B cell (primary cell): ENCODE data around the gene ESPL1. TPM values are rescaled to one million over a fixed set of nuclear protein-coding genes. Genes with fewer than 3 reads are reported as not detected.

Source experiments
- ATAC-seq: fragments of 200-7000 bp; cut with Tn5 transposase; one replicate; pipeline ENCODE4 v1.10.0; 2021; ENCODE audit warnings: low read depth, mild to moderate bottlenecking, moderate number of reproducible peaks, moderate library complexity
- CTCF ChIA-PET: fragments of 350-600 bp; sonication (Branson Sonifier 250); formaldehyde crosslinking; loops from one replicate; lab custom pipeline; 2021; ENCODE audit warnings: antibody characterized with exemption, inconsistent platforms; lab: Charles Lee
- POLR2A ChIA-PET: fragments of 350-600 bp; sonication (Branson Sonifier 250); formaldehyde crosslinking; loops from one replicate; lab custom pipeline; 2021; ENCODE audit warnings: antibody characterized with exemption; lab: Charles Lee
- DNase-seq: peaks from one replicate; pipeline ENCODE4 v3.0.0; 2013
- H2AFZ ChIP-seq: 2 replicates; pipeline ENCODE4 v1.6.1; 2012; ENCODE audit warnings: mild to moderate bottlenecking, low read depth, low read length; ENCODE audit not compliant: insufficient read depth, poor library complexity, severe bottlenecking
- H3K27ac ChIP-seq, 2 donors: 1 replicate in 1 of 2; 2 replicates in 1 of 2; pipeline ENCODE4 v1.5.1; 2012 to 2013; ENCODE audit warnings: low read length in 2 of 2, mild to moderate bottlenecking in 2 of 2, moderate library complexity in 1 of 2
- H3K27me3 ChIP-seq, 4 experiments: fragments of 200-600 bp in 1 of 4; sonication (generic) in 1 of 4; replicated peaks in 1 of 4; 1 replicate in 2 of 4; 2 replicates in 2 of 4; pipeline versions ENCODE4 v1.6.1 to v1.7.0; 2013 to 2016; ENCODE audit warnings: low read length in 3 of 4, mild to moderate bottlenecking in 2 of 4, mixed read lengths in 1 of 4, moderate library complexity in 1 of 4; ENCODE audit not compliant: insufficient read depth in 4 of 4, control insufficient read depth in 3 of 4; ENCODE audit errors: control extremely low read depth in 1 of 4
- H3K36me3 ChIP-seq, 2 experiments: replicated peaks in 1 of 2; 1 replicate in 1 of 2; 2 replicates in 1 of 2; pipeline versions ENCODE4 v1.6.1 to v1.7.1; 2013; ENCODE audit warnings: low read length in 1 of 2; ENCODE audit not compliant: insufficient read depth in 2 of 2, control insufficient read depth in 1 of 2; ENCODE audit errors: control extremely low read depth in 1 of 2, extremely low read depth in 1 of 2
- H3K4me1 ChIP-seq, 2 donors: fragments of 200-600 bp in 1 of 2; sonication (generic) in 1 of 2; 1 replicate in 1 of 2; 2 replicates in 1 of 2; pipeline versions ENCODE4 v1.5.1 to v1.6.1; 2013 to 2017; ENCODE audit warnings: low read length in 2 of 2; ENCODE audit not compliant: control insufficient read depth in 2 of 2, insufficient read depth in 2 of 2
- H3K4me2 ChIP-seq: replicated peaks from 2 replicates; pipeline ENCODE3; 2012; ENCODE audit warnings: mild to moderate bottlenecking, low read depth, low read length; ENCODE audit not compliant: poor library complexity, severe bottlenecking
- H3K4me3 ChIP-seq, 5 experiments: fragments of 200-600 bp in 1 of 5; sonication (generic) in 1 of 5; 1 replicate in 3 of 5; 2 replicates in 2 of 5; pipeline versions ENCODE4 v1.5.1 to v1.7.0; 2011 to 2016; ENCODE audit warnings: low read length in 4 of 5, mild to moderate bottlenecking in 4 of 5, low read depth in 2 of 5, control low read depth in 1 of 5, moderate library complexity in 1 of 5; ENCODE audit not compliant: insufficient read depth in 1 of 5; ENCODE audit errors: control extremely low read depth in 1 of 5, extremely low read depth in 1 of 5
- H3K79me2 ChIP-seq: fragments of 200-600 bp; sonication (generic); one replicate; pipeline ENCODE4 v1.6.0; 2016; ENCODE audit warnings: low read length; ENCODE audit not compliant: control insufficient read depth, insufficient read depth
- H3K9ac ChIP-seq: fragments of 200-600 bp; sonication (generic); 2 replicates; pipeline ENCODE4 v1.6.1; 2017; ENCODE audit warnings: mild to moderate bottlenecking, low read length, moderate library complexity
- H3K9me3 ChIP-seq, 3 donors: one replicate each; pipeline versions ENCODE4 v1.6.1 to v1.7.1; 2013; ENCODE audit warnings: low read length in 2 of 3; ENCODE audit not compliant: control insufficient read depth in 2 of 3, insufficient read depth in 1 of 3; ENCODE audit errors: control extremely low read depth in 1 of 3
- H4K20me1 ChIP-seq: 2 replicates; pipeline ENCODE4 v1.6.0; 2012; ENCODE audit warnings: mild to moderate bottlenecking, low read length; ENCODE audit not compliant: insufficient read depth, control insufficient read depth, poor library complexity, severe bottlenecking
- H3K27ac Mint-ChIP-seq: one replicate; pipeline ENCODE4 v1.8.0; 2021; ENCODE audit warnings: mixed read lengths
- H3K27me3 Mint-ChIP-seq: one replicate; pipeline ENCODE4 v1.8.0; 2021; ENCODE audit warnings: mixed read lengths
- H3K4me1 Mint-ChIP-seq: one replicate; pipeline ENCODE4 v1.8.0; 2021; ENCODE audit warnings: mixed read lengths
- H3K4me3 Mint-ChIP-seq: one replicate; pipeline ENCODE4 v1.8.0; 2021; ENCODE audit warnings: mixed read lengths
- H3K9me3 Mint-ChIP-seq: one replicate; pipeline ENCODE4 v1.8.0; 2022; ENCODE audit warnings: mixed read lengths; ENCODE audit not compliant: insufficient read depth
- CTCF ChIP-seq: fragments of 200-600 bp; IDR thresholded peaks from one replicate; pipeline ENCODE4 v1.8.0; 2022; ENCODE audit warnings: antibody characterized with exemption, mild to moderate bottlenecking
- EZH2 ChIP-seq: IDR thresholded peaks from 2 replicates; pipeline ENCODE4 v1.6.1; 2012; ENCODE audit warnings: borderline replicate concordance, low read depth, mild to moderate bottlenecking, moderate library complexity, low read length; ENCODE audit not compliant: insufficient read depth, poor library complexity, severe bottlenecking
- WGBS: methylation state at CpG from one replicate; pipeline ENCODE4 v1.1.5; 2013; ENCODE audit warnings: missing lambda C conversion rate; ENCODE audit not compliant: insufficient coverage; 5-methylcytosine and 5-hydroxymethylcytosine counted together
- intact Hi-C: fragments of 100-400 bp; cut with micrococcal nuclease; formaldehyde crosslinking; loops from one replicate; pipeline ENCODE4 v1.10.0; 2022
- polyA plus RNA-seq: library from polyadenylated mRNA; depleted of rRNA; stranded (reverse); fragments of >200 nt; gene quantifications from 2 replicates; pipeline ENCODE4 v1.2.3, GENCODE V29; 2012
- total RNA-seq, 2 donors: library from RNA; stranded (reverse); fragments of 120-200 nt in 1 of 2; gene quantifications; 1 replicate in 1 of 2; 2 replicates in 1 of 2; pipeline versions ENCODE4 v1.2.3 to v1.2.4, GENCODE V29; 2013 to 2022

The ESPL1 gene
- total and polyA plus RNA-seq, 2 donors (not counting 1 experiment from before 2014, with no cell fraction given), result 0.88 to 2.4 TPM

GRCh38 chr12:53222170-53222721 is 45.9 kb upstream of the ESPL1 start:
- Histone ChIP-seq H3K9ac (peak overlapping the region; percentile 95), H3K36me3 (no peaks in the 10 kb centered on the region), H3K27ac (peak overlapping the region; percentile 62 to 95), H4K20me1 (no peaks in the 10 kb centered on the region), H3K4me2 (peak overlapping the region; percentile 98), H3K4me1 (peaks cover 25 to 42% of the 10 kb centered on the region in 2 donors), H3K27me3 (no peaks in the 10 kb centered on the region), H3K4me3 (peak overlapping the region; percentile 21 to 100 (median 84)), H2AFZ (peak overlapping the region; percentile 97), H3K79me2 (no peaks in the 10 kb centered on the region), H3K9me3 (no peaks in the 10 kb centered on the region)
- Mint-ChIP-seq H3K27ac (peak overlapping the region; percentile 81), H3K9me3 (no peaks in the 10 kb centered on the region), H3K4me3 (peak overlapping the region; percentile 64), H3K27me3 (no peaks in the 10 kb centered on the region), H3K4me1 (peaks cover 38% of the 10 kb centered on the region)
- intact Hi-C loops, result no loop called here
- ATAC-seq (no peak), DNase-seq (no peak)
- TF ChIP-seq CTCF (no peak), EZH2 (no peak)
- CTCF ChIA-PET, result interaction anchor here (1.9 to 3.6 kb wide), 2 partner anchors 10 to 13 kb away, joined by 7 to 32 read pairs; partner anchors contain the start of gene ITGB7
- WGBS, result no CpG with 5 or more reads among the region's 5 CpGs
- POLR2A ChIA-PET, result interaction anchor here (3.3 kb wide), 1 partner anchor 46 kb away, joined by 29 read pairs; the partner anchor contains the start of gene ESPL1

- Mint-ChIP-seq H3K27me3 (no peaks in the 10 kb centered on the region), H3K4me1 (peaks cover 34% of the 10 kb centered on the region), H3K27ac (peak overlapping the region; percentile 61), H3K9me3 (no peaks in the 10 kb centered on the region), H3K4me3 (peak overlapping the region; percentile 39)
- H3K9ac ChIP-seq, result no peak overlapping the region
- 70% methylated on average over 2 of the region's 4 CpGs for WGBS
- H3K27me3 ChIP-seq, result no peaks in the 10 kb centered on the region
- no peaks in the 10 kb centered on the region for H3K9me3 ChIP-seq
- no peaks in the 10 kb centered on the region for H4K20me1 ChIP-seq
- no peak overlapping the region for H3K4me2 ChIP-seq
- intact Hi-C loops, result no loop called here
- TF ChIP-seq CTCF (no peak), EZH2 (no peak)
- no peak overlapping the region for H3K4me3 ChIP-seq
- ChIA-PET CTCF (interaction anchor here (1.0 to 1.9 kb wide), 2 partner anchors 9 to 11 kb away, joined by 6 to 7 read pairs; no protein-coding TSS in a partner anchor), POLR2A (interaction anchor here (0.7 kb wide), 1 partner anchor 30 kb away, joined by 3 read pairs; no protein-coding TSS in a partner anchor)
- H3K27ac ChIP-seq, result no peak overlapping the region
- no peak for ATAC-seq
- H2AFZ ChIP-seq, result no peak overlapping the region
- H3K36me3 ChIP-seq, result no peaks in the 10 kb centered on the region
- H3K79me2 ChIP-seq, result no peaks in the 10 kb centered on the region
- peaks cover 19 to 36% of the 10 kb centered on the region in 2 donors for H3K4me1 ChIP-seq
- DNase-seq, result no peak
These were observed 45.3 kb upstream of the ESPL1 start for GRCh38 chr12:53222806-53223261.
